ENCODE data around the gene ONECUT3.
A peak's percentile ranks its signal among the peaks of the same experiment; 100 is the strongest.

Gene ONECUT3

DNA sequence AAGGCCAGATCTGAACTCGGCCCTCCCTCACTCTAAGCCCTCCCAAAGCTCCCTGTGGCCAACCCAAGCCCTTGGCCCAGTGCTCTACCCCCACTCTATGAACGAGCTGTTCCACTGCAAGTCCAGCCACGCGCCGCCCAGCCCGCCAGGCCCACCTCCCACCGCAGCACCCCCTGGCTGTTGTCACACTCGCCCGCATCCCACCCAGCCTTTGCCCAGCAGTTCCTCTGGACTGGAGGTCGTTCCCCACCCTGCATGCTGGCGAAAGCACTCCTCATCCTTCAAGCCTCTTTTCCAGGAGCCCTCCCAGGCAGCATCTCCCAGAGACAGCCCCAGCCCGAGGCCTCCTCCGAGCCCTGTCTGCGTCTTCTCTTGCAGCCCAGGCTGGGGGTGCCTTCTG lies 33.1 kb upstream of the ONECUT3 start:
- no peaks in the 10 kb centered on the region for H3K36me3 ChIP-seq (replicated peaks; ENCODE audit: insufficient read depth, low read length)
- peaks cover 87% of the 10 kb centered on the region for H3K27me3 ChIP-seq (replicated peaks; ENCODE audit: insufficient read depth, low read length)
- no peak overlapping the region for H3K27ac ChIP-seq (ENCODE audit: low read length)
- no peaks in the 10 kb centered on the region for H3F3A ChIP-seq (ENCODE audit: insufficient read depth, low read length)
- TF ChIP-seq CTCF (IDR thresholded peaks at IDR 0.05; ENCODE audit: low read length) = no peak
- TF ChIP-seq EZH2 (optimal IDR thresholded peaks at IDR 0.05; ENCODE audit: low read depth, low read length) = no peak
- no peak for TF ChIP-seq EZH2phosphoT487 (IDR thresholded peaks at IDR 0.05; ENCODE audit: low read length)
- no peak overlapping the region for H3K4me2 ChIP-seq (ENCODE audit: low read depth, low read length)
- H3K4me1 ChIP-seq (ENCODE audit: low read length) = no peaks in the 10 kb centered on the region
- no peaks in the 10 kb centered on the region for H3K79me2 ChIP-seq (ENCODE audit: low read length)
- H3K9ac ChIP-seq (ENCODE audit: low read length) = no peak overlapping the region
- no peak overlapping the region for H3K4me3 ChIP-seq (ENCODE audit: low read length)
- DNase-seq = no peak
- H2AFZ ChIP-seq (ENCODE audit: low read length) = no peak overlapping the region
- H4K20me1 ChIP-seq (ENCODE audit: insufficient read depth, low read length) = no peaks in the 10 kb centered on the region
- no peaks in the 10 kb centered on the region for H3K9me3 ChIP-seq (replicated peaks; ENCODE audit: insufficient read depth, low read length)
- H3K9me2 ChIP-seq (replicated peaks; ENCODE audit: insufficient read depth, low read length) = no peaks in the 10 kb centered on the region

DNA sequence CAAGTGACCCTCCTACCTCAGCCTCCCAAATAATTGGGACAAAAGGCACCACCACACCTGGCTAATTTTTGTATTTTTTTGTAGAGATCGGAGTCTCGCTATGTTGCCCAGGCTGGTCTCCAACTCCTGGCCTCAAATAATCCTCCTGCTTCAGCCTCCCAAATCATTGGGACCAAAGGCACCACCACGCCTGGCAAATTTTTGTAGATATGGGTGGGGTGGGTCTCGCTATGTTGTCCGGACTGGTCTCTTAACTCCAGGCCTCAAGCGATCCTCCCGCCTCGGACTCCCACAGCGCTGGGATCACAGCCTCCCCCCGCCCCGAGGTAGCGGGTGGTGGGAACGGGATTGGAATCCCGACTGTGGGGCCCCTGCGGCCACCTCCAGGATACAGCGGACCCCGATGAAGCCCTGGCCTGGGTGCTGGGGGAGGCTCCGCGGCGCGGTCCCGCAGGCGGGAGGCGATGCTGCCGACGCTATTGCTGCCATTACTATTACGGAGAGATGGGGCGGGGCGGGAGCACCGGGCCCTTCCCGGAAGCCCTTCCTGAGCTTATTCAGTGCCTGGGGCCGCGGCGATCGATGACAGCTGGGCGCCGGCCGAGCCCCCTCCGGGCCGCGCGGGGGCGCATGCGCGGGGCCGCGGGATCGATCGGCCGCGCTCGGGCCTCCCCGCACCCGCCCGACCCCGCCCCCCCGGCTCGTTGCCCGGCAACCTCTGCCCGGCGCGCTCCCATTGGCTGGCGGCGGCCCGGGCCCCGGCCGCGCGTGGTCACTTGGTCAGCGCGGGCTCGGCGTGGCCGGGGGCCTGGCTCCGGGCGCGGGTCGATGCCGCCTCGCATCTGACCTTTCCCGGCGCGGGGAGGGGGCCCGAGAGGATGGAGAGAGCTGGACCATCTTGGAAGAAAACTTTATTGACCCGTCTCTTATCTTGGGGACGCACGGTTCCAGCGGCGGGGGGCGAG lies 27.9 kb upstream of the ONECUT3 start:
- Histone ChIP-seq H3K9me3 (replicated peaks; ENCODE audit: insufficient read depth, low read length) (no peaks in the 10 kb centered on the region), H3K4me2 (ENCODE audit: low read depth, low read length) (peak overlapping the region; percentile 51; the same call in 1 of the 2 replicates), H2AFZ (ENCODE audit: low read length) (no peak overlapping the region), H3K79me2 (ENCODE audit: low read length) (no peaks in the 10 kb centered on the region), H3K4me1 (ENCODE audit: low read length) (no peaks in the 10 kb centered on the region), H3K27ac (ENCODE audit: low read length) (no peak overlapping the region), H3K4me3 (ENCODE audit: low read length) (no peak overlapping the region), H3K27me3 (replicated peaks; ENCODE audit: insufficient read depth, low read length) (peaks cover 97% of the 10 kb centered on the region), H3K36me3 (replicated peaks; ENCODE audit: insufficient read depth, low read length) (no peaks in the 10 kb centered on the region), H3F3A (ENCODE audit: insufficient read depth, low read length) (no peaks in the 10 kb centered on the region), H3K9me2 (replicated peaks; ENCODE audit: insufficient read depth, low read length) (no peaks in the 10 kb centered on the region), H3K9ac (ENCODE audit: low read length) (no peak overlapping the region), H4K20me1 (ENCODE audit: insufficient read depth, low read length) (no peaks in the 10 kb centered on the region)
- no peak for TF ChIP-seq EZH2phosphoT487 (IDR thresholded peaks at IDR 0.05; ENCODE audit: low read length)
- TF ChIP-seq EZH2 (optimal IDR thresholded peaks at IDR 0.05; ENCODE audit: low read depth, low read length) = no peak
- TF ChIP-seq CTCF (IDR thresholded peaks at IDR 0.05; ENCODE audit: low read length) = no peak
- DNase-seq = peak; percentile 21

DNA sequence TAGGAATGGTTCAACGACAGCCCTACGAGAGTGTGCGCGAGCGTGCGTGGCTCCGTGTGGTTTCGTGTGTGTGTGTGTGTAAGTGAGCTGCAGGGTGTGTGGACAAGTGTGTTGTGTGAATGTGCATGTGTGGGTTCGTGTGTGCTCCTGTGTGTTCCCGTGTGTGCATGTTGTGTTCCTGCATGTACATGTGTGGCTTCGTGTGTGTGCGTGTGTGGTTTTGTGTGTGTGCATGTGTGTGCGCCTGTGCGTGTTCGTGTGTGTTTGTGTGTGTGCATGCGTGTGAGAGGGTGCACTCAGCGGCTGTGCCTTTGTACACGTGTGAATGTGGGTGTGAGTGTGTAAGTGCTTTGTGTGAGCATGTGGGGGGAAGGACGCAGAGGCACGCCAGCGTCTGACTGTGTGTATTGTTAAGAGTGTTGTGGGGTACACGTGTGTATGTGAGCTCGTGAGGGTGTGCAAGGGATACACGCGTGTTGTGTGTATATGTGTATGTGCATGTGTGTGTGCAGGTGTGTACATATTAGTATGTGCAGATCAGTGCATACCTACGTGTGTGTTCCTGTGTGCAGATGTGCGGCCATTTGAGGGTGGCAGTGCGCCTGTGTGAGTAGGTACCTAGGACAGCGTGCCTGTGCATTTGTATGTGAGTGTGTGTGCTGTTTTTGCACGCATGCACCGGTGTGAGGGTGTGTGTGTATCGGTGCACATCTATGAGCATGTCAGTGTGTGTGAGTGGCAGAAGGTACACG lies 24.3 kb upstream of the ONECUT3 start:
- H3K79me2 ChIP-seq (ENCODE audit: low read length) = no peaks in the 10 kb centered on the region
- H3K27ac ChIP-seq (ENCODE audit: low read length) = no peak overlapping the region
- H3K4me3 ChIP-seq (ENCODE audit: low read length) = no peak overlapping the region
- no peaks in the 10 kb centered on the region for H3F3A ChIP-seq (ENCODE audit: insufficient read depth, low read length)
- H3K9ac ChIP-seq (ENCODE audit: low read length) = no peak overlapping the region
- no peak for DNase-seq
- H4K20me1 ChIP-seq (ENCODE audit: insufficient read depth, low read length) = no peaks in the 10 kb centered on the region
- no peak overlapping the region for H3K4me2 ChIP-seq (ENCODE audit: low read depth, low read length)
- H2AFZ ChIP-seq (ENCODE audit: low read length) = no peak overlapping the region
- H3K27me3 ChIP-seq (replicated peaks; ENCODE audit: insufficient read depth, low read length) = peaks cover 97% of the 10 kb centered on the region
- TF ChIP-seq CTCF (IDR thresholded peaks at IDR 0.05; ENCODE audit: low read length) = no peak
- TF ChIP-seq EZH2 (optimal IDR thresholded peaks at IDR 0.05; ENCODE audit: low read depth, low read length) = no peak
- no peak for TF ChIP-seq EZH2phosphoT487 (IDR thresholded peaks at IDR 0.05; ENCODE audit: low read length)
- H3K9me3 ChIP-seq (replicated peaks; ENCODE audit: insufficient read depth, low read length) = no peaks in the 10 kb centered on the region
- no peaks in the 10 kb centered on the region for H3K4me1 ChIP-seq (ENCODE audit: low read length)
- H3K9me2 ChIP-seq (replicated peaks; ENCODE audit: insufficient read depth, low read length) = no peaks in the 10 kb centered on the region
- no peaks in the 10 kb centered on the region for H3K36me3 ChIP-seq (replicated peaks; ENCODE audit: insufficient read depth, low read length)
